IMR-90 (cell line): ENCODE results near the gene SLC5A2. TPM values are rescaled to one million over a fixed set of nuclear protein-coding genes. Genes with fewer than 3 reads are reported as not detected.

Source experiments
- ATAC-seq: fragments of 200-7000 bp; cut with Tn5 transposase; 2 replicates; pipeline ENCODE4 v1.9.1; 2020; ENCODE audit warnings: low read depth, mild to moderate bottlenecking, moderate library complexity
- Bru-seq: library from RNA; stranded (reverse); fragments of 400-500 nt; gene quantifications from one replicate; lab custom pipeline; 2021; lab: Mats Ljungman, UMichigan
- BruChase-seq, 2 experiments: library from RNA; stranded (reverse); fragments of 400-500 nt; gene quantifications; one replicate each; lab custom pipeline; 2021; lab: Mats Ljungman, UMichigan
- BruUV-seq: library from RNA; stranded (reverse); fragments of 400-500 nt; replicated peaks from 2 replicates; lab custom pipeline; 2021; lab: Mats Ljungman, UMichigan
- CTCF ChIA-PET: fragments of 300-600 bp; formaldehyde crosslinking; extraction: SDS; loops from one replicate; lab custom pipeline; 2021; ENCODE audit warnings: antibody characterized with exemption; lab: Yijun Ruan, JAX
- POLR2A ChIA-PET: fragments of 300-600 bp; sonication (Branson Sonifier 250); formaldehyde crosslinking; loops from one replicate; lab custom pipeline; 2022; ENCODE audit warnings: antibody characterized with exemption; ENCODE audit not compliant: unreplicated experiment; lab: Charles Lee
- DNase-seq: peaks from one replicate; pipeline ENCODE4 v3.0.0; 2013
- H2AFZ ChIP-seq: replicated peaks from 2 replicates; pipeline ENCODE3; 2013; ENCODE audit warnings: low read length, mild to moderate bottlenecking; ENCODE audit not compliant: poor library complexity
- H2AK5ac ChIP-seq: 2 replicates; pipeline ENCODE4 v1.6.1; 2013; ENCODE audit warnings: low read depth, low read length, inconsistent platforms
- H2AK9ac ChIP-seq: replicated peaks from 2 replicates; pipeline ENCODE3; 2013; ENCODE audit warnings: mild to moderate bottlenecking, low read depth, low read length, moderate library complexity; ENCODE audit not compliant: poor library complexity
- H2BK120ac ChIP-seq: 2 replicates; pipeline ENCODE4 v1.6.1; 2013; ENCODE audit warnings: low read depth, low read length, inconsistent platforms
- H2BK15ac ChIP-seq: 3 replicates; pipeline ENCODE4 v1.6.1; 2013; ENCODE audit warnings: low read depth, low read length, inconsistent platforms
- H2BK20ac ChIP-seq: 2 replicates; pipeline ENCODE4 v1.6.1; 2013; ENCODE audit warnings: low read depth, mild to moderate bottlenecking, inconsistent platforms, low read length, moderate library complexity
- H2BK5ac ChIP-seq: 2 replicates; pipeline ENCODE4 v1.6.1; 2013; ENCODE audit warnings: mild to moderate bottlenecking, low read depth, low read length, inconsistent platforms; ENCODE audit not compliant: poor library complexity, severe bottlenecking
- H3K14ac ChIP-seq: replicated peaks from 2 replicates; pipeline ENCODE4 v1.6.1; 2013; ENCODE audit warnings: low read depth, low read length, inconsistent platforms
- H3K18ac ChIP-seq: 2 replicates; pipeline ENCODE4 v1.6.1; 2013; ENCODE audit warnings: low read depth, low read length, control low read depth
- H3K23ac ChIP-seq: 2 replicates; pipeline ENCODE4 v1.6.1; 2013; ENCODE audit warnings: low read depth, low read length, inconsistent platforms
- H3K27ac ChIP-seq: 2 replicates; pipeline ENCODE4 v1.5.1; 2013; ENCODE audit warnings: mild to moderate bottlenecking, control low read depth, low read length; ENCODE audit not compliant: insufficient read depth
- H3K27me3 ChIP-seq: 2 replicates; pipeline ENCODE4 v1.6.1; 2013; ENCODE audit warnings: low read length; ENCODE audit not compliant: control insufficient read depth, insufficient read depth
- H3K36me3 ChIP-seq: 2 replicates; pipeline ENCODE4 v1.6.1; 2013; ENCODE audit warnings: low read length, mixed read lengths; ENCODE audit not compliant: control insufficient read depth, insufficient read depth
- H3K4ac ChIP-seq: 2 replicates; pipeline ENCODE4 v1.6.1; 2013; ENCODE audit warnings: low read depth, low read length, inconsistent platforms
- H3K4me1 ChIP-seq: 2 replicates; pipeline ENCODE4 v1.6.1; 2013; ENCODE audit warnings: low read length, mixed read lengths; ENCODE audit not compliant: control insufficient read depth, insufficient read depth
- H3K4me2 ChIP-seq: 2 replicates; pipeline ENCODE4 v1.6.1; 2013; ENCODE audit warnings: low read depth, mild to moderate bottlenecking, control low read depth, low read length, moderate library complexity
- H3K4me3 ChIP-seq: 2 replicates; pipeline ENCODE4 v1.5.1; 2013; ENCODE audit warnings: low read depth, mild to moderate bottlenecking, control low read depth, low read length, moderate library complexity; ENCODE audit not compliant: insufficient read depth
- H3K56ac ChIP-seq: 2 replicates; pipeline ENCODE4 v1.6.1; 2013; ENCODE audit warnings: low read length, inconsistent platforms; ENCODE audit not compliant: insufficient read depth; ENCODE audit errors: extremely low read depth
- H3K79me1 ChIP-seq, 2 experiments: 2 replicates each; pipeline ENCODE4 v1.6.1; 2013; ENCODE audit warnings: low read length in 2 of 2, inconsistent platforms in 1 of 2, low read depth in 1 of 2
- H3K9ac ChIP-seq: 2 replicates; pipeline ENCODE4 v1.6.1; 2013; ENCODE audit warnings: low read depth, low read length, control low read depth
- H3K9me1 ChIP-seq: 2 replicates; pipeline ENCODE4 v1.6.1; 2013; ENCODE audit warnings: low read length, inconsistent platforms; ENCODE audit not compliant: insufficient read depth
- H3K9me3 ChIP-seq: 2 replicates; pipeline ENCODE4 v1.6.1; 2013; ENCODE audit warnings: low read length; ENCODE audit not compliant: control insufficient read depth, insufficient read depth
- H4K20me1 ChIP-seq: 2 replicates; pipeline ENCODE4 v1.6.1; 2013; ENCODE audit warnings: low read length, inconsistent platforms; ENCODE audit not compliant: insufficient read depth
- H4K5ac ChIP-seq: 2 replicates; pipeline ENCODE4 v1.6.1; 2013; ENCODE audit warnings: mild to moderate bottlenecking, low read depth, low read length, control low read depth
- H4K8ac ChIP-seq, 2 experiments: 2 replicates each; pipeline ENCODE4 v1.6.1; 2013; ENCODE audit warnings: low read depth in 2 of 2, low read length in 2 of 2, control low read depth in 1 of 2, inconsistent platforms in 1 of 2
- H4K91ac ChIP-seq: 2 replicates; pipeline ENCODE4 v1.6.1; 2013; ENCODE audit warnings: low read depth, low read length, inconsistent platforms; ENCODE audit not compliant: insufficient read depth
- BHLHE40 ChIP-seq: fragments of 150-350 bp; IDR thresholded peaks from 2 replicates; pipeline ENCODE4 v1.6.1; 2016; ENCODE audit warnings: mild to moderate bottlenecking, low read depth, low read length
- CEBPB ChIP-seq: IDR thresholded peaks from 2 replicates; pipeline ENCODE4 v1.6.1; 2012; ENCODE audit warnings: low read depth, low read length, improper control_type of control experiment
- CHD1 ChIP-seq: IDR thresholded peaks from 2 replicates; pipeline ENCODE4 v1.6.1; 2012; ENCODE audit warnings: low read depth, low read length, improper control_type of control experiment
- CTCF ChIP-seq: conservative IDR thresholded peaks from 2 replicates; pipeline ENCODE4 v1.5.1; 2012; ENCODE audit warnings: mild to moderate bottlenecking, low read depth, low read length, improper control_type of control experiment
- FOS ChIP-seq: fragments of 150-350 bp; IDR thresholded peaks from 2 replicates; pipeline ENCODE4 v1.6.1; 2016; ENCODE audit warnings: low read depth, low read length
- MAZ ChIP-seq: IDR thresholded peaks from 2 replicates; pipeline ENCODE4 v1.6.1; 2012; ENCODE audit warnings: low read depth, mild to moderate bottlenecking, low read length, improper control_type of control experiment, moderate library complexity, borderline replicate concordance
- MXI1 ChIP-seq: IDR thresholded peaks from 2 replicates; pipeline ENCODE4 v1.6.1; 2012; ENCODE audit warnings: low read depth, mild to moderate bottlenecking, low read length, moderate library complexity, borderline replicate concordance
- NFE2L2 ChIP-seq: fragments of 150-350 bp; IDR thresholded peaks from 2 replicates; pipeline ENCODE4 v1.6.1; 2016; ENCODE audit warnings: low read depth, mild to moderate bottlenecking, low read length
- POLR2A ChIP-seq: IDR thresholded peaks from 2 replicates; pipeline ENCODE4 v1.6.1; 2012; ENCODE audit warnings: mild to moderate bottlenecking, low read depth, low read length
- RCOR1 ChIP-seq: IDR thresholded peaks from 2 replicates; pipeline ENCODE4 v1.6.1; 2012; ENCODE audit warnings: mild to moderate bottlenecking, low read length, improper control_type of control experiment; ENCODE audit not compliant: insufficient replicate concordance
- RFX5 ChIP-seq: IDR thresholded peaks from 2 replicates; pipeline ENCODE4 v1.8.0; 2012; ENCODE audit warnings: low read depth, mild to moderate bottlenecking, low read length, moderate library complexity
- SMC3 ChIP-seq: fragments of 150-350 bp; IDR thresholded peaks from 2 replicates; pipeline ENCODE4 v1.6.1; 2016; ENCODE audit warnings: low read depth, mild to moderate bottlenecking, antibody characterized with exemption, low read length, moderate library complexity
- USF2 ChIP-seq: fragments of 150-350 bp; IDR thresholded peaks from 2 replicates; pipeline ENCODE4 v1.6.1; 2017; ENCODE audit warnings: mild to moderate bottlenecking, antibody characterized with exemption, low read length, low read depth
- WGBS, 2 experiments: methylation state at CpG; one replicate each; pipeline versions ENCODE4 v1.1.5 to v1.1.7; 2013; ENCODE audit warnings: missing lambda C conversion rate in 2 of 2; ENCODE audit not compliant: insufficient read length in 1 of 2; ENCODE audit errors: extremely low coverage in 2 of 2; 5-methylcytosine and 5-hydroxymethylcytosine counted together
- dilution Hi-C: fragments of 300-500 bp; cut with HindIII; formaldehyde crosslinking; loops from one replicate; pipeline ENCODE4 v1.14.3; 2018; ENCODE audit warnings: low sequenced_read_pairs; ENCODE audit not compliant: unreplicated experiment
- in situ Hi-C: fragments of 300-500 bp; cut with MboI; formaldehyde crosslinking; loops from 3 replicates; pipeline ENCODE4 v1.14.3; 2019; ENCODE audit warnings: low sequenced_read_pairs, inconsistent platforms, mixed read lengths
- intact Hi-C: fragments of 100-400 bp; cut with micrococcal nuclease; formaldehyde crosslinking; loops from 2 replicates; pipeline ENCODE4 v1.10.0; 2022
- long read RNA-seq: library from polyadenylated mRNA; unstranded; transcript quantifications from one replicate; pipeline ENCODE4 v2.0.0, GENCODE V29; 2021; ENCODE audit not compliant: unreplicated experiment
- polyA plus RNA-seq, 3 experiments: library from polyadenylated mRNA; depleted of rRNA; stranded (reverse); fragments of >200 nt; gene quantifications; 2 replicates each; pipeline ENCODE4 v1.2.3, GENCODE V29; 2012; ENCODE audit warnings: low replicate concordance in 1 of 3
- total RNA-seq: library from RNA; depleted of rRNA; stranded (reverse); fragments of >200 nt; gene quantifications from 2 replicates; pipeline ENCODE4 v1.2.3, GENCODE V29; 2012; rRNA removed

Gene SLC5A2
- under 0.01 TPM in 1 of 2 replicates, not detected in the other for total RNA-seq
- polyA plus RNA-seq (2012; rRNA removed) = 0.10 TPM in 1 of 2 replicates, not detected in the other
- 0.03 and 0.04 TPM in 2 replicates for polyA plus RNA-seq (2012; cell fraction: cytosol; rRNA removed)
- 0.17 and 0.38 TPM in 2 replicates for polyA plus RNA-seq (2012; cell fraction: nucleus; rRNA removed; ENCODE audit: low replicate concordance)
- Bru-seq, nascent RNA = not detected
- BruChase-seq, experiment 1, labeled RNA remaining after a 6-hour chase = not detected
- BruChase-seq, experiment 2, labeled RNA remaining after a 2-hour chase = percentile 9 among the genes with signal in this experiment
- long read RNA-seq = 0 reads

GRCh38 chr16:31483081-31483480, at the start of gene SLC5A2:
Gene SLC5A2, plus strand, starts transcription at chr16:31483123. Its CDS starts 14 bp downstream, at chr16:31483137.
- ChIA-PET CTCF (no interaction called here), POLR2A (no interaction called here)
- in situ Hi-C loops = no loop called here
- ATAC-seq (no peak), DNase-seq (no peak)
- Histone ChIP-seq H3K9me3 (no peaks in the 10 kb centered on the region), H4K8ac (no peak within 1 kb of the TSS), H3K79me1 (peaks cover 0 to 3% of the 10 kb centered on the region in 2 experiments; a peak in 1 of 4 replicates), H2BK5ac (no peak within 1 kb of the TSS), H3K27me3 (peaks cover 5% of the 10 kb centered on the region; the same call in 1 of the 2 replicates), H3K14ac (no peak within 1 kb of the TSS), H2BK20ac (no peak within 1 kb of the TSS), H4K91ac (no peak within 1 kb of the TSS), H3K4ac (no peak within 1 kb of the TSS), H3K4me3 (no peak within 1 kb of the TSS), H3K36me3 (peaks cover 13% of the 10 kb centered on the region), H3K56ac (no peak within 1 kb of the TSS), H2AK9ac (no peak within 1 kb of the TSS), H4K5ac (no peak within 1 kb of the TSS), H4K20me1 (peaks cover 15% of the 10 kb centered on the region; the same call in 1 of the 2 replicates), H3K23ac (no peak within 1 kb of the TSS), H2AFZ (no peak within 1 kb of the TSS), H3K9me1 (peaks cover 10% of the 10 kb centered on the region), H2BK120ac (no peak within 1 kb of the TSS), H2AK5ac (no peak within 1 kb of the TSS), H3K18ac (no peak within 1 kb of the TSS), H3K9ac (no peak within 1 kb of the TSS), H3K4me2 (no peak within 1 kb of the TSS), H3K4me1 (peaks cover 2% of the 10 kb centered on the region; the same call in 1 of the 2 replicates), H3K27ac (no peak within 1 kb of the TSS), H2BK15ac (no peak within 1 kb of the TSS)
- no CpG with 5 or more reads among the region's 4 CpGs for WGBS, 2 experiments
- no peak for TF ChIP-seq SMC3
- TF ChIP-seq CHD1 = no peak
- TF ChIP-seq MAZ = no peak
- TF ChIP-seq BHLHE40 = no peak
- TF ChIP-seq MXI1 = no peak
- TF ChIP-seq RCOR1 = no peak
- no peak for TF ChIP-seq CTCF
- TF ChIP-seq FOS = no peak
- no peak for TF ChIP-seq POLR2A
- no peak for TF ChIP-seq RFX5
- TF ChIP-seq CEBPB = no peak
- TF ChIP-seq USF2 = no peak
- no peak for TF ChIP-seq NFE2L2
- no TSS peak for BruUV-seq
- dilution Hi-C loops = no loop called here
- intact Hi-C loops = no loop called here
